HG02870 (cell line): ENCODE measurements around the gene C1QB.

ENCODE experiments used
- ATAC-seq: cut with Tn5 transposase; IDR thresholded peaks from one replicate; pipeline ENCODE4 v1.9.1; 2021; ENCODE audit warnings: mild to moderate bottlenecking, moderate library complexity; ENCODE audit not compliant: unreplicated experiment

The C1QB gene

GRCh38 chr1:22652881-22653316 lies at the start of gene C1QB:
TSS of gene C1QB (plus strand) at chr1:22653236. CDS start at chr1:22659463, 6,227 bp downstream.
- ATAC-seq, result no peak

- no peak for ATAC-seq
These were observed 46.9 kb upstream of the C1QB start for GRCh38 chr1:22606161-22606560.

GRCh38 chr1:22607154-22607553 lies 45.9 kb upstream of the C1QB start:
- no peak for ATAC-seq

DNA sequence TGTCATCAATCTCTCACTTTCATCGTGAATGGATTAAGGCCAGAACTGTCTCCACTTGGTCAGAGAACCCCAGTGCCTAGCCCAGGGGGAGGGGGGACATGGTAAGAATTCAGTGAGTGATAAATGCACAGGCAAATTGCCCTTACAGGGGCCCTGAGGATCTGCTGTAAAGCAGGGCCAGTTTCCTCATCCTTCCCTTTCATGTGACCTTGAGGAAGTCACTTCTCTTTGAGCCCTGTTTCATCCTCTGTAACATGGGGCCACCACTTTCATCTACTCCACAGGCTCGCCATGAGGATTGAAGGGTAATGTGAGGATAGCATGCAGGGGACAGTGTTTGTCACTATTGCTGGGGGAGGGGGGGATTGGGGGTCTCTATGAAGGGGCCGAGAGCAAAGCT lies 44.7 kb upstream of the C1QB start:
- no peak for ATAC-seq

DNA sequence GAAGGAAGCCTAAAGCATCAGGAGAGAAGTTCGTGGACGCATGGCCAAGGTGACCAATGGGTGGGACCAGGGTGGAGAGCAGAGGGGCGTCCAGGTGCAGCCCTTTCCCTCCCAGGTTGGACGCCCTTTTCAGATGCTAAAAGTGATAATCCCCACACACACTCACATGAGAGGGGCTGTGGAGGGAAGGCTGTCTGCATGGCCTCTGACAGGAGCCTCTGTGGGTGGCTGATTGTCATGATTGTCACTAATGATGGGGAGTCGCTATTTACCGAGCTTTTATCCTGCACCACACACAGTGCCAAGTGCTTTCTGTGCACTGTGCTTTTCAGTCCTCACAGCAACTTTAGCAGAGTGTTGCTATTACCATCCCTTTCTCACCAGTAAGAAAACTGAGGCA lies 43.7 kb upstream of the C1QB start:
- ATAC-seq, result no peak

- no peak for ATAC-seq
These were observed 41.5 kb upstream of the C1QB start for GRCh38 chr1:22611530-22611947.

DNA sequence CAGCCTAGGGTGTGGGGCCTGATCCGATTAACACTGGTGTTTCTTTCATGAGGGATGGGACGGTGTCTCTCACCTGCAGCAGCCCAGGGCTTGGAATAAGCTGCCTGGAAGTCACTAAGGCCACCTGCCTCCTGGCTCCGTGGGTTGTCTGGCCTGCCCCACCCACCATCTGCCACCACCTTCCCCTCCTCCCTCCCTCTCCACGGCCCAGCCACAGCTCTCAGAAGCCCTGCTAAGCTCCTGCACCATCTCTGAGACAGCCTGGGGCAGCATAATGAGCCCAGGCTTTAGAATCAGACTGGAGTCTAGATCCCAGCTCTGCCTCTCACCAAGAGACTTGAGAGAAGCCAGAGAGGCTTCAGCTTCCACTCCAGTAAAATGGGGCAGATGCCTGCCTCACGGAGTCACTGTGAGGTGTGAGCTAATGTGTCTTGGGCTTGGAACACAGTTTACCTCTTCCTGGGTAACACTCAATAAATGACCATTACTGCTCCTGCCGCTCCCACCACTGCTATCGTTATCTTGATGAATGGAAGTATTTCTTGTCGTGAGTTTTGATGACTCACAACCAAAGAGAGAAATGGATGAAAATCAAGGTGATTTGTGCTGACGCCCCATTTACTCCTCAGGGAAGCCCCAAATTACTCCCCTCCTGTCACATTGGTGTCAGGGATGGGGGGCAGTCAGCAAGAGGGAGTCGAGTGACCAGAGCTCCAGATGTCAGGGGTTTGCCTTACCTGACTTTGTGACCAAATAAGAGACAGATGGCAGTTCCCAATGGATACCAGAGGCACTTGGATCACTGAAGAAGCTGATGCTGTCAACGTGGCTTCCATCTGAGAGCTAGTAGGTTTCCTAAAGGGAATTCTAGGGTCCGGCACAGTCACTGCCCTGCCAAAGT lies 40.1 kb upstream of the C1QB start:
- no peak for ATAC-seq

- no peak for ATAC-seq
These were observed 39.5 kb upstream of the C1QB start for GRCh38 chr1:22613572-22613918.

GRCh38 chr1:22613951-22614350 lies 39.1 kb upstream of the C1QB start:
- no peak for ATAC-seq

DNA sequence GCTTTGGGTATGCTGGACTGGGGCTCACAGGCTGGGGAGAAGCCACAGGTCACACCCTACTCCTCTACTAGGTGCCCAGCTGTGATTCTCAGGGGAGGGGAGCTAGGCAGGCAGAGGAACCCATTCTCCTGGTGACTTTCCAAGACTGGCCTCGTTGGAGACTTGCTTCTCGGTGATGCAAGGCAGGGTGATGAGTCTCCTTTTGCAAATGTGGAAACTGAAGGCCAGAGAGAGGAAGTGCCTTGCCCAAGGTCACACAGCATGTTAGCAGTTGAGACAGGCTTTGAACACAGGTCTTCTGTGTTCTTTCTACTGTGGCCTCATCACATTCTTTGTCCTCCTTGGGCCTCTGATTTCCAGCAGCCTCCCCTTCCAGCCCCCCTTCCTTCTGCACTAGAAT lies 37.1 kb upstream of the C1QB start:
- ATAC-seq, result no peak

GRCh38 chr1:22616571-22616970 lies 36.5 kb upstream of the C1QB start:
- no peak for ATAC-seq

DNA sequence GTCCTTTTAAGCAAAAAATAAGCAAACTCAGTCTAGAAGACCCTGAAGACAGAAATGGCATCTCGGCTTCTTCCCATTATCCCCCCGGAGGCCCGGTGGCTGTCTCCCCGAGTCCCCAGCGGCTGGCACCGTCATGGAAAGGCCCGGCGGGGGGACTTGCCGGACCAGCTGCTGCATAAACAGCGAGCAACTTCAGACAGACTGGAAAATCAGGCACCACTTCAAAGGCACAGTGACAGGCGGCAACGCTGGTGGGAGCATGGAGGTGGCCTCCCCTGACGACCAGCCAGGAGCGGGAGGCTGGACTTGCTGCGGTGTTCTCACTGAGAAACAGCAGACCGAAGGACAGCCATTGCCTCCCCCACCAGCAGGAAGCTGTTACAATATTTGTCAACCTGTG lies 35.0 kb upstream of the C1QB start:
- no peak for ATAC-seq

DNA sequence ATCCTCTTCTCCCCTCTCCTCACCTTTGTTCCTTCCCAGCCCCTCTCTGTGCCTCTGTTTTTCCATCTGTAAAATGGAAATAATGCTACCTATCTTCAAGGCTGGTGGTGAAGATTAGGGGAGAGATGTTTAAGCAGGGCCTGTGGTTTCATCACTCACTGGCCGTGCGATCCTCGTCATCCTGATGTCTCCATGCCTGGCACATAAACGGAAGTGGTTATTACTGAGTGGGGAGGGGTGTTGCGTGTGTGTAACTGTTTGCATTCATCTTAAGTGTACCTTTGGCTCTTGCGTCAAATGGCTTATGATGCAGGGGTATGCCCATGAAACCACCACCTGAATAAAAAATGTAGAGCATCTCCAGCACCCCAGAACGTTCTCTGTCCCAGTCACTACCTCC lies 33.8 kb upstream of the C1QB start:
- ATAC-seq, result no peak

- no peak for ATAC-seq
These were observed 33.2 kb upstream of the C1QB start for GRCh38 chr1:22619798-22620197.

GRCh38 chr1:22621761-22622160 lies 31.3 kb upstream of the C1QB start:
- ATAC-seq, result no peak

- ATAC-seq, result no peak
These were observed 27.6 kb upstream of the C1QB start for GRCh38 chr1:22625262-22625925.

- no peak for ATAC-seq
These were observed 26.5 kb upstream of the C1QB start for GRCh38 chr1:22626237-22627157.

GRCh38 chr1:22627331-22627730 lies 25.7 kb upstream of the C1QB start:
- ATAC-seq, result no peak

DNA sequence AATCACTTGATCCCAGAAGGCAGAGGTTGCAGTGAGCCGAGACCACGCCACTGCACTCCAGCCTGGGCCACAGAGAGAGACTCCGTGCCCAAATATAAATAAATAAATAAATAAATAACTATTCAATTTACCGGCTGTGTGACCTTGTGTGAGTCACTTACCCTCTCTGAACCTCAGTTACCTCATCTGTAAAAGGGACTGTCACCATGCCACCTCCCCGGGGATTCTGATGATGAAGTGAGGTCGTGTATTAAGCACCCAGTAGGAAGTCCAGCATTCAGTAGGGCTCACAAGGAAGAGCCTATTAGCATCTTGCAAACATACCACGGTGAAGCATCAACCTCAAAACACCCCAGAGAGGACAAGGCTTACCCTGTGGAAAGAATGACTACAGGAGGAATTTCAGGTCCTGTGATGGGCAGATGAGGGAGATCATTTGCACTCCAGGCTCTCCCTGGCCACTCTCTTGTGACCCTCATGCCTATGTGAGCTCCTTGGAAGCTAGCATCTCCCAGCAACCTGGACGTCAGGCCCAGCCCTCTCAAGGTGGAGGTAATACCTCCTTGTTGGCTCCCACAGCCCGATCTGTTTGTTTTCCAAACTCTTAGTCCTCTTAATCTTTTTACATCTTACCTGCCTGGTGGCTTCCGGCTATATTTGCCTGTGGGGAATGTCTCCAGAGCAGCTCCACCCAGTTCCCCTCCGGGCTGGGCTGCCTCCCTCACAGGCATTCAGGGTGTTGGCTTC lies 24.2 kb upstream of the C1QB start:
- no peak for ATAC-seq

- no peak for ATAC-seq
These were observed 23.1 kb upstream of the C1QB start for GRCh38 chr1:22629886-22630285.
